K562 (cell line): ENCODE results near the gene CNOT1. TPM values are rescaled to one million over a fixed set of nuclear protein-coding genes. Genes with fewer than 3 reads are reported as not detected.

Experiments used
- CHD4 ChIP-seq: fragments of 200-600 bp; sonication (generic); IDR thresholded peaks from 3 replicates; pipeline ENCODE4 v1.6.1; 2012; ENCODE audit warnings: low read depth, mild to moderate bottlenecking, mixed read lengths, low read length, inconsistent platforms; ENCODE audit not compliant: insufficient read depth, insufficient replicate concordance, poor library complexity, severe bottlenecking
- CREB3 ChIP-seq: fragments of 450-650 bp; conservative IDR thresholded peaks from 2 replicates; pipeline ENCODE4 v1.6.1; 2016; ENCODE audit warnings: missing genetic modification characterization, low read depth, mild to moderate bottlenecking, missing compliant biosample characterization, moderate library complexity
- GABPB1 ChIP-seq: sonication (generic); formaldehyde crosslinking; IDR thresholded peaks from 2 replicates; pipeline ENCODE4 v1.8.0; 2022; ENCODE audit warnings: mild to moderate bottlenecking, missing genetic modification reagents
- HDGF ChIP-seq: fragments of 450-650 bp; IDR thresholded peaks from 2 replicates; pipeline ENCODE4 v1.6.1; 2016
- HINFP ChIP-seq: fragments of 450-650 bp; conservative IDR thresholded peaks from 2 replicates; pipeline ENCODE4 v1.6.1; 2016; ENCODE audit warnings: missing genetic modification characterization, low read depth, mild to moderate bottlenecking, control low read depth, missing compliant biosample characterization
- KDM5B ChIP-seq: fragments of 200-600 bp; sonication (generic); IDR thresholded peaks from 2 replicates; pipeline ENCODE4 v1.6.1; 2012; ENCODE audit warnings: low read depth, mild to moderate bottlenecking, moderate library complexity, low read length, control low read depth, inconsistent platforms; ENCODE audit not compliant: insufficient replicate concordance
- RFX1 ChIP-seq: fragments of 450-650 bp; IDR thresholded peaks from 2 replicates; pipeline ENCODE4 v1.6.1; 2016; ENCODE audit warnings: mild to moderate bottlenecking, moderate library complexity
- SIX5 ChIP-seq, 2 experiments: IDR thresholded peaks; 2 replicates each; pipeline ENCODE4 v1.6.1; 2011; ENCODE audit warnings: low read length in 2 of 2, borderline replicate concordance in 1 of 2, low read depth in 1 of 2, mild to moderate bottlenecking in 1 of 2, moderate library complexity in 1 of 2; ENCODE audit not compliant: insufficient read depth in 1 of 2
- SMARCA5 ChIP-seq: fragments of 450-650 bp; IDR thresholded peaks from 2 replicates; pipeline ENCODE4 v1.6.1; 2016
- TARDBP ChIP-seq: fragments of 450-650 bp; IDR thresholded peaks from 2 replicates; pipeline ENCODE4 v1.6.1; 2016
- TEAD1 ChIP-seq, 2 experiments: fragments of 450-650 bp in 1 of 2; sonication (generic) in 1 of 2; formaldehyde crosslinking; IDR thresholded peaks; 2 replicates each; pipeline versions ENCODE4 v1.4.0 to v1.8.0; 2020 to 2022; ENCODE audit warnings: mild to moderate bottlenecking in 2 of 2, missing genetic modification reagents in 1 of 2
- XRCC4 ChIP-seq: IDR thresholded peaks from one replicate; pipeline ENCODE4 v1.6.1; 2011; ENCODE audit not compliant: insufficient read depth, insufficient read length; ENCODE audit errors: extremely low read depth
- ZBTB12 ChIP-seq: fragments of 250-450 bp; sonication (Bioruptor Pico); IDR thresholded peaks from 2 replicates; pipeline ENCODE4 v1.4.0; 2020
- ZBTB17 ChIP-seq: fragments of 450-650 bp; formaldehyde crosslinking; IDR thresholded peaks from 2 replicates; pipeline ENCODE4 v1.4.0; 2020; ENCODE audit warnings: mild to moderate bottlenecking
- ZNF165 ChIP-seq: fragments of 250-450 bp; sonication (Bioruptor Pico); IDR thresholded peaks from 2 replicates; pipeline ENCODE4 v1.4.0; 2020; ENCODE audit warnings: borderline replicate concordance
- ZNF449 ChIP-seq: fragments of 250-450 bp; sonication (Bioruptor Pico); IDR thresholded peaks from 2 replicates; pipeline ENCODE4 v1.8.0; 2022; ENCODE audit warnings: moderate library complexity, mild to moderate bottlenecking, inconsistent platforms
- polyA plus RNA-seq, 8 experiments: library from polyadenylated mRNA; depleted of rRNA in 4 of 8; stranded (reverse) in 5 of 8; unstranded in 3 of 8; fragments of >200 nt; fragmentation: Nextera tagmentation in 2 of 8; fragmentation: Illumina TruSeq in 1 of 8; extraction: Ambion mirVana in 2 of 8; extraction: Trizol in 1 of 8; gene quantifications; 2 replicates each; pipeline versions ENCODE4 v1.2.1 to v1.2.3, GENCODE V29; 2011 to 2014; ENCODE audit warnings: inconsistent platforms in 1 of 8, missing spikeins in 1 of 8
- total RNA-seq, 7 experiments: library from RNA; depleted of rRNA in 6 of 7; stranded (reverse); fragments of >200 nt in 6 of 7; fragmentation: Illumina TruSeq in 2 of 7; extraction: Trizol in 2 of 7; gene quantifications; 2 replicates each; pipeline versions ENCODE4 v1.2.1 to v1.2.3, GENCODE V29; 2011 to 2021; ENCODE audit warnings: low replicate concordance in 1 of 7
- TF ChIP-seq, protein P1 (sequence below): fragments of 450-650 bp; IDR thresholded peaks from 2 replicates; pipeline ENCODE4 v1.6.1; 2014; ENCODE audit warnings: low read depth, mild to moderate bottlenecking, moderate library complexity, borderline replicate concordance

Gene CNOT1
- total and polyA plus RNA-seq, 9 of the 15 experiments (the other 6 are each of a cell fraction or from before 2014, with no cell fraction given): 110 to 270 (median 220) TPM

DNA sequence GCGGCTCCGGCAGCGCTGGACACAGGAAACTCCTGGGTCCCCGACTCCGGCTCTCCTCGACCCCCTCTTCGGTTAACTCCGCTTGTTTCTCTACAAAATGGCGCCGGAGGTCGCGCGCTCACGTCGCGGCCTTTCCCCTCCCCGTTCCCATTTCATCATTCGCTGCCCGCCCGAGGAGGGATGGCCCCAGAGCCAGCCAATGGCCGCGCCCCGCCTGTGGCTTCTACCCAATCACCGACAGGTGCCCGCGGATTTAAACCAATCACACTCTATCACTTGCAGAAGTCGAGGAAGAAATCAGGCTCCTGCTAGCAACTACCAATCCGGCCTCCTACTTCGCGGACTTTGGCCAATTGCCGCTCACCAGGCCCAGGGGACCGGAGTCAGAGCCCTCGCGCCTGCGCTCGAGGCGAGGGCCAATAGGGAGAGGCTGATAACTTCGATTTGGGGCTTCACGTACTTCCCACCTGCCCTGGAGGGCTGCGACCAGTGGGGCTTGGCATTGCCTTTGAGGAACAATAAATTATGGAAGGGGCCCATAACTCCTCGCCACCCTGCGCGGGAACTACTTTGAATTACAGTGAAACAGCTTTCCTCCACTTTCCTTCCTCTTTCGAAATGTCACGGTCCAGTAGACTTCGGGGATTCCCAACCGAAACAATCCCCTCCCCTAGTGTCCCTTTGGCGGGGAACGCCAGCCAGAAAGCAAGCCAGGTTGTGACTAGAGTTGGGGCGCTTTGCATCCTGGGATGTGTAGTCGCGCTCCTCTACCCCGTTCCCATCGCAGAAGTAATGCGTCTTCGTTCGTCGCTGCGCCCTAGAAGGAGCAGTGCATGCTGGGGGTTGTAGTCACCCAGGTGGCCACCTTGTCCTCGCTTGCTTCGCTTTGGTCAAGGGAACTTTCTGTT, at the start of gene CNOT1 (continued):
- TF ChIP-seq ZNF449 (CRISPR knock-in tag): peak; percentile 88
- no peak for TF ChIP-seq RFX1
- TF ChIP-seq SMARCA5: peak; percentile 55; the same call in 1 of the 2 replicates
- no peak; the same call in 1 of the 2 replicates for TF ChIP-seq HINFP (tag)
- TF ChIP-seq ZNF165: peak; percentile 72; the same call in 1 of the 2 replicates
- TF ChIP-seq TARDBP: peak; percentile 22; the same call in 1 of the 2 replicates
- peak; percentile 60 to 62 for TF ChIP-seq TEAD1 (CRISPR knock-in tag; IDR thresholded peaks at IDR 0.05)
- TF ChIP-seq, protein P1, sequence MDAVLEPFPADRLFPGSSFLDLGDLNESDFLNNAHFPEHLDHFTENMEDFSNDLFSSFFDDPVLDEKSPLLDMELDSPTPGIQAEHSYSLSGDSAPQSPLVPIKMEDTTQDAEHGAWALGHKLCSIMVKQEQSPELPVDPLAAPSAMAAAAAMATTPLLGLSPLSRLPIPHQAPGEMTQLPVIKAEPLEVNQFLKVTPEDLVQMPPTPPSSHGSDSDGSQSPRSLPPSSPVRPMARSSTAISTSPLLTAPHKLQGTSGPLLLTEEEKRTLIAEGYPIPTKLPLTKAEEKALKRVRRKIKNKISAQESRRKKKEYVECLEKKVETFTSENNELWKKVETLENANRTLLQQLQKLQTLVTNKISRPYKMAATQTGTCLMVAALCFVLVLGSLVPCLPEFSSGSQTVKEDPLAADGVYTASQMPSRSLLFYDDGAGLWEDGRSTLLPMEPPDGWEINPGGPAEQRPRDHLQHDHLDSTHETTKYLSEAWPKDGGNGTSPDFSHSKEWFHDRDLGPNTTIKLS: peak; percentile 84
- TF ChIP-seq CREB3 (tag): peak; percentile 85
- peak; percentile 73; the same call in 1 of the 2 replicates for TF ChIP-seq GABPB1 (CRISPR knock-in tag)
- TF ChIP-seq SIX5 (IDR thresholded peaks at IDR 0.05; ENCODE audit: borderline replicate concordance in 1 of 2, insufficient read depth in 1 of 2, low read depth in 1 of 2, low read length in 2 of 2): peak; percentile 98 to 99
- TF ChIP-seq CHD4: no peak
- TF ChIP-seq XRCC4: no peak
- TF ChIP-seq ZBTB12 (CRISPR knock-in tag): peak; percentile 90
- TF ChIP-seq ZBTB17: peak; percentile 99
- TF ChIP-seq KDM5B: peak; percentile 49
- no peak for TF ChIP-seq HDGF
